Subcutaneous abdominal adipose tissue (tissue), 5 donors: Measurements from ENCODE around the gene PNMT.

Experiments
- H3K27ac ChIP-seq: one replicate; pipeline ENCODE4 v1.7.0; 2013; ENCODE audit warnings: low read depth, mild to moderate bottlenecking, inconsistent platforms, low read length, moderate library complexity
- H3K27me3 ChIP-seq, 5 donors: one replicate each; pipeline ENCODE4 v1.7.0; 2013; ENCODE audit warnings: low read length in 5 of 5, inconsistent platforms in 1 of 5; ENCODE audit not compliant: control insufficient read depth in 5 of 5, insufficient read depth in 4 of 5
- H3K36me3 ChIP-seq, 5 donors: one replicate each; pipeline ENCODE4 v1.7.0; 2013; ENCODE audit warnings: low read length in 5 of 5; ENCODE audit not compliant: control insufficient read depth in 5 of 5, insufficient read depth in 5 of 5
- H3K4me1 ChIP-seq, 5 donors: one replicate each; pipeline ENCODE4 v1.7.0; 2013; ENCODE audit warnings: low read length in 5 of 5, mild to moderate bottlenecking in 3 of 5, moderate library complexity in 1 of 5; ENCODE audit not compliant: control insufficient read depth in 5 of 5, insufficient read depth in 5 of 5
- H3K4me3 ChIP-seq, 5 donors: one replicate each; pipeline ENCODE4 v1.7.0; 2013; ENCODE audit warnings: low read length in 5 of 5, low read depth in 1 of 5
- H3K9ac ChIP-seq, 5 donors: one replicate each; pipeline ENCODE4 v1.7.0; 2013; ENCODE audit warnings: low read length in 5 of 5, mild to moderate bottlenecking in 4 of 5, moderate library complexity in 3 of 5
- H3K9me3 ChIP-seq, 5 donors: one replicate each; pipeline ENCODE4 v1.7.0; 2013; ENCODE audit warnings: low read length in 5 of 5; ENCODE audit not compliant: control insufficient read depth in 5 of 5
- donor health status: healthy.
- donor health status: healthy.
- donor health status: healthy.
- donor health status: healthy.
- donor health status: healthy.

Gene PNMT

DNA sequence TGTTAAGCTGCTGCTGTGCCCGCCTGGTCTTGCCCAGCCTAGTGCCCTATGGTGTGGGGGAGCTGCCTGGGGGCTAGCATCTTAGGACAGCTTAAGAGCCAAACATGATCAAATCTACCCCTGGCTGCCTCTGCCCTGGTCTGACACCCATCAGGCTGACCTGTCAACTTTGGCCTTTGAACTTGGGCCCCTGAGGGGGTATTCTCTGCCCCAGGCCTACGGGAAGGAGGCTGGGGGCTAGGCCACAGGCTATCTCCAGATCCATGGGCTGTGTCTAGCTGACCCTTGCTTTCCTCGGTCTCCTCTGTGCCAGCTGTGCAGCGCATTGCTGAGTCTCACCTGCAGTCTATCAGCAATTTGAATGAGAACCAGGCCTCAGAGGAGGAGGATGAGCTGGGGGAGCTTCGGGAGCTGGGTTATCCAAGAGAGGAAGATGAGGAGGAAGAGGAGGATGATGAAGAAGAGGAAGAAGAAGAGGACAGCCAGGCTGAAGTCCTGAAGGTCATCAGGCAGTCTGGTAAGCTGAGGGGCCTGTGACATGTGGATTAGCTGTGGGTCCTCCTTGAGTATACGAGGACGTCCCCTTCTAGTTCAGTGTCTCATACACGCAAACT is 34.6 kb upstream of the PNMT start:
- H3K9ac ChIP-seq: peak overlapping the region in 2 of 5 donors; percentile 21 to 35

DNA sequence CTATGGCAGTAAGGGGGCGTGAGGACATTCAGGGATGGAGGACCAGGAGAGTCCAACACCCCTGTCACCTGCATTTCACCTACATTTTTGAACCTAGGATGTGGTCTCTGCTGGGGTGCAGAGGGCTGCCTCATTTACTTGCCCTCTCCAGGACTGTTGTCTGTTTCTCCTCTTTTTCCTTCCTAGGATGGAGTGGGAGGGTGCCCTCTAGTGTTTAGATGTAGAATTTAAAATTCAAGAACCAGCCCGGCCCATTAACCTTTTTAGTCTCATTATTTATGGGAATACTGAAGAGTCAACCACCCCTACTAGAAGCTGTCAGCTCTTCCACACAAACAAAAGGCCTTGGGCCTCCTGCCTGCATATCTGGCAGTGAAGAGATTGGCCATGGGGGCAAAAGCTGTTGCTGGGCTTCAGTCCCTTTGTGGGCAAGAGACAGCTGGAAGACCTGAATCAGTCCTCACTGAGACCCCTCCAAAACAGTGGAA is 33.8 kb upstream of the PNMT start:
- Histone ChIP-seq H3K9ac (no peak overlapping the region), H3K9me3 (no peaks in the 10 kb centered on the region), H3K27ac (no peak overlapping the region), H3K4me3 (no peak overlapping the region), H3K4me1 (peaks cover 14 to 85% (median 76%) of the 10 kb centered on the region in 5 donors), H3K36me3 (peaks cover 0 to 8% (median 0%) of the 10 kb centered on the region in 5 donors), H3K27me3 (peaks cover 0 to 12% (median 0%) of the 10 kb centered on the region in 5 donors)

More for the DNA sequence above, 34.6 kb upstream of the PNMT start:
- Histone ChIP-seq H3K27me3 (peaks cover 0 to 14% (median 0%) of the 10 kb centered on the region in 5 donors), H3K27ac (no peak overlapping the region), H3K4me3 (no peak overlapping the region), H3K4me1 (peaks cover 13 to 85% (median 77%) of the 10 kb centered on the region in 5 donors), H3K9me3 (no peaks in the 10 kb centered on the region), H3K36me3 (peaks cover 0 to 8% (median 0%) of the 10 kb centered on the region in 5 donors)

DNA sequence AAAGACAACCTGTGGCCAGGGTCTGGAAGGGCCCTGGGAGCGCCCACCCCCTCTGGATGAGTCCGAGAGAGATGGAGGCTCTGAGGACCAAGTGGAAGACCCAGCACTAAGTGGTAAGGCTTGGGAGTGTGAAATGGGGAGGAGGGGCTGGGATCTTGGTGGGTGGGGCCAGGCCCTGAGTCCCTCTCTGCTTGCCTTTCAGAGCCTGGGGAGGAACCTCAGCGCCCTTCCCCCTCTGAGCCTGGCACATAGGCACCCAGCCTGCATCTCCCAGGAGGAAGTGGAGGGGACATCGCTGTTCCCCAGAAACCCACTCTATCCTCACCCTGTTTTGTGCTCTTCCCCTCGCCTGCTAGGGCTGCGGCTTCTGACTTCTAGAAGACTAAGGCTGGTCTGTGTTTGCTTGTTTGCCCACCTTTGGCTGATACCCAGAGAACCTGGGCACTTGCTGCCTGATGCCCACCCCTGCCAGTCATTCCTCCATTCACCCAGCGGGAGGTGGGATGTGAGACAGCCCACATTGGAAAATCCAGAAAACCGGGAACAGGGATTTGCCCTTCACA is 32.6 kb upstream of the PNMT start:
- Histone ChIP-seq H3K36me3 (peaks cover 0 to 10% (median 0%) of the 10 kb centered on the region in 5 donors), H3K4me1 (peaks cover 17 to 85% (median 75%) of the 10 kb centered on the region in 5 donors), H3K27me3 (peaks cover 0 to 8% (median 0%) of the 10 kb centered on the region in 5 donors), H3K27ac (no peak overlapping the region), H3K9me3 (no peaks in the 10 kb centered on the region), H3K9ac (peak overlapping the region in 4 of 5 donors; percentile 84 to 98 (median 92)), H3K4me3 (no peak overlapping the region)

DNA sequence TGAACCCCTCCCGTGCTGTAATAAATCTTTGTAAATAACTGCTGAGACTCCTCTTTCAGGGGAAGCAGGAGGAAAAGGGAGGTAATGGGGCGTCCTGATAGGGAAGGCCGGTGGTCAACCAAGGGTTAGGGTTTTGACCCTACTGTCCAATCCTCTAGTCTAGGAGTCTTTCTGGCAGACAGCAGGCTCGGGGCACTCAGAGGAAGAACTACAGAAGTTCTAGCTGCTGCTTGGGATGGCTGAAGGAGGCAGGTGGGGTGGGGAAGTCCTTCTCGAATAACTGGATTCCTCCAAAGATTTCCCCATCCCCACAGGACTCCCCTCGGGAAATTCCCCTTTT is 31.7 kb upstream of the PNMT start:
- Histone ChIP-seq H3K36me3 (peaks cover 0 to 12% (median 0%) of the 10 kb centered on the region in 5 donors), H3K27me3 (peaks cover 0 to 1% (median 0%) of the 10 kb centered on the region in 5 donors), H3K9me3 (no peaks in the 10 kb centered on the region), H3K27ac (peak overlapping the region; percentile 89), H3K9ac (peak overlapping the region; percentile 84 to 98 (median 92)), H3K4me1 (peaks cover 19 to 87% (median 76%) of the 10 kb centered on the region in 5 donors), H3K4me3 (peak overlapping the region; percentile 75 to 96 (median 89))

DNA sequence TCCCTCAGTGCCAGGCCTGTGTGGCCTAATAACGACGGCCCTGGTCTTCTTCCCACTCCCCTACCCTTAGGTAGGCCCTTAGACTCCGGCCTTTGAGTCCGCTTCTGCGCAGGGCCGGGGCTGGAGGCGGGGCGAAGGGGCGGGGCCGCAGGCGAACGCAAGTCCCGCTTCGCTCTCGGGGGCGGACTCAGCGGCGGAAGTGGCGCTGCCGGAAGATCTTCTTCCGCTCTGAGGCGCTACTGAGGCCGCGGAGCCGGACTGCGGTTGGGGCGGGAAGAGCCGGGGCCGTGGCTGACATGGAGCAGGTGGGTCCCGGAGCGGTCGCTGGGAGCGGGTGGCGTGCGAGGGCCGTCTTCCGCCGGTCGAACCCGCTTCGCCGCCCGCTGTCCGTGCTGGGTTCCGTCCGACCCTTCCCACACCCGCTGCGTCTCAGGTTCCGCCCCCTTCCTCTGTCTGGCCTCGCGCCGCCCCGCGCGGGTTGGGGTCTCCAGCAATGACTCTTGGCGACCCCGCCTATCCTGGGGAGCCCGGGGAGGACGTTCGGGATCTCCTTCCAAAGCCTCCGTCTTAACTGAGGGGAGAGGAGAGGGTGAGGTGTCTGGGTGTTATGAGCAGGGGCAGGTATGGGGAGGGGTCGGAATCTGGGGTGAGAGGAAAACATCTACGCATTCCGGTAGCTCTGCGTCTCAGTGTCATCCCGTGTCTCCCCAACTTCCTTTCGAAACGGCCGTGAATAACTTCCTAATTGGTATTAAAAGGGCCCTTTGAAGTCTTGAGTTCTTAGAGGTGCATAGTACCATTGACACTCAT is 31.1 kb upstream of the PNMT start, which contains the start of gene STARD3:
Gene STARD3 (plus strand): TSS at position 218 of the 810 bp plus-strand sequence. CDS start 16,388 bp downstream, outside the sequence.
- Histone ChIP-seq H3K4me3 (peak within 1 kb of the TSS; percentile 87 to 96 (median 89)), H3K9me3 (no peaks in the 10 kb centered on the region), H3K4me1 (peaks cover 19 to 87% (median 76%) of the 10 kb centered on the region in 5 donors), H3K36me3 (peaks cover 0 to 12% (median 0%) of the 10 kb centered on the region in 5 donors), H3K9ac (peak within 1 kb of the TSS; percentile 84 to 98 (median 92)), H3K27me3 (no peaks in the 10 kb centered on the region), H3K27ac (peak within 1 kb of the TSS; percentile 89)

DNA sequence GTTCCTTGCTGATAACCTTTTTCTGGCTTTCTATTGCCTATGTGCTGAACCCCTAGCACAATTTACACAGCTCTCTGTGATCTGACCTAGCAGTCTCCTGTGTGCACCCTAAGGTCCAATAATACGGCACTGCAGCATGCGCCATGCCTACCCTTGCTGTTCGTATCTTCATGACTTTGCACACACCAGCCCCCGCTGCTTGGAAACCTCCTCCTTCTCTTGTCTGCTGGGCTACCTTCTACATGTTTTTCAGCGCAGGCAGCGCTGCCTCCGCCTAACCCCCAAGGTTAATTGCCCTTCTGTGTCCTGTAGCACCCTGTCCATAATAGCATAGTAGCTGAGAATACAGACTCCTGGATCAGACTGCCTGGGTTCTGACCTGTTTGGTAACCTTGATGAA is 29.9 kb upstream of the PNMT start:
- H3K9ac ChIP-seq: peak overlapping the region in 3 of 5 donors; percentile 92 to 98 (median 92)
- peaks cover 19 to 88% (median 75%) of the 10 kb centered on the region in 5 donors for H3K4me1 ChIP-seq
- no peaks in the 10 kb centered on the region for H3K27me3 ChIP-seq
- H3K36me3 ChIP-seq: peaks cover 0 to 12% (median 0%) of the 10 kb centered on the region in 5 donors
- H3K9me3 ChIP-seq: no peaks in the 10 kb centered on the region
- H3K27ac ChIP-seq: no peak overlapping the region
- peak overlapping the region in 4 of 5 donors; percentile 87 to 96 (median 90) for H3K4me3 ChIP-seq

DNA sequence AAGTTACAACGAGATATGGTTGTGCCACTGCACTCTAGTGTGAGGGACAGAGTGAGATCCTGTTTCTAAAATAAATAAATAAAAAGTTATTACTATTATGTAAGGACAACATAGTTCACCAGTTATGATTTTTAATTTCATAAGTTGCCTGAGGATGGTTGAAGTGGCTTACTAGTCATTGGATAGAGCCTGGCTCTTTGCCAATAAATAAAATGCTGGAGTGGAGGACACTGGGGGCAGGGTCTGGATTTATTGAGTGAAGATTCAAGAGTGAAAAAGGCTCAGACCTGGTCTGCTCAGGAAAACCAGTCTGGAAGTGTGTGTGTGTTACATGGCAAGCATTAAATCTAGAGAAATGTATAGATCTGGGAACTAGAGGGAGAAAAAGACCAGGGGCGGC is 29.2 kb upstream of the PNMT start:
- H3K27ac ChIP-seq: peak overlapping the region; percentile 16
- peak overlapping the region in 1 of 5 donors; percentile 49 for H3K9ac ChIP-seq
- H3K4me1 ChIP-seq: peaks cover 19 to 83% (median 69%) of the 10 kb centered on the region in 5 donors
- H3K36me3 ChIP-seq: peaks cover 0 to 15% (median 0%) of the 10 kb centered on the region in 5 donors
- no peaks in the 10 kb centered on the region for H3K27me3 ChIP-seq
- no peaks in the 10 kb centered on the region for H3K9me3 ChIP-seq
- no peak overlapping the region for H3K4me3 ChIP-seq

DNA sequence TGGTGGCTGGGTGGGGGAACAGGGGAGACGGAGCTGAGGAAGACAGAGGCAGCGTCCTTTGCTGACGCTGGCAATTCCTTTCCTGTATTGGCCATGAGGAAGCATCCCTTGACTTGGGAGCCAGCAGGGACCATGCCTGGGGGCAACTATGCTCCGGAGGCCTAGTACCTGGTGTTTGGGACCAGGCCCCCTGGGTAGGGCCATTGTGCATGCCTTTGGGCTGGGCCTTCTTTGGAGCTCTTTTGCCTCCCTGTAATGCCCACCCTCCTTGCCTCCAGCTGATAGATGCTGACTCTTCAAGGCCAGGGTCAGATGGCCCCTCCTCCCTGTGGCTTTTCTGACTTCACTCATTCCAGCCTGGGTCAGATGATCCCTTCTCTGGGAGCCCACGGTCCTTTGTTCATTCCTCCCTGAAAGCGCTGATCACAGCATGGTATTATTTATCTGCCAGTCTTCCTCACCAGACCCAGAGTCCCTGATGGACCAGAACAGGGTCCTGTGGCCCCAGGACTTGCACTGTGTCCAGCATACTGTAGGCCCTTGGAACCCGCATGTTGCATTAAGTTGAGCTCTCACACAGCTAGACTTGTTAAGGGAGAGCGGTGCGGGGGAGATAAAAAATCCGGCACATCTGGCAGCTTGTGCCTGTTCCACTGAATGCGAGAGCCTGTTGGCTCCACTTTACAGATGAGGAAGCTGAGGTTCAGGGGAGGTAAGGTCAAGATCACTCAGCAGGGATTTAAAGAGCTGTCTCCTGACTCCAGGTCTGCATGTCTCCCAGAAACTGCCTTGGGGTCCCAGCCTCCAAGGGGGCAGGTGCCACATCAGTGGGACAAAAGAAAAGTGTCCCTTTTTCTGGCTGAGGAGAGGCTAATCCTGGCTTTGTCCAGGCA is 28.4 kb upstream of the PNMT start:
- Histone ChIP-seq H3K27ac (peak overlapping the region; percentile 16), H3K9me3 (no peaks in the 10 kb centered on the region), H3K4me1 (peaks cover 18 to 77% (median 66%) of the 10 kb centered on the region in 5 donors), H3K27me3 (no peaks in the 10 kb centered on the region), H3K9ac (peak overlapping the region in 4 of 5 donors; percentile 32 to 60 (median 47)), H3K4me3 (no peak overlapping the region), H3K36me3 (peaks cover 0 to 15% (median 0%) of the 10 kb centered on the region in 5 donors)

DNA sequence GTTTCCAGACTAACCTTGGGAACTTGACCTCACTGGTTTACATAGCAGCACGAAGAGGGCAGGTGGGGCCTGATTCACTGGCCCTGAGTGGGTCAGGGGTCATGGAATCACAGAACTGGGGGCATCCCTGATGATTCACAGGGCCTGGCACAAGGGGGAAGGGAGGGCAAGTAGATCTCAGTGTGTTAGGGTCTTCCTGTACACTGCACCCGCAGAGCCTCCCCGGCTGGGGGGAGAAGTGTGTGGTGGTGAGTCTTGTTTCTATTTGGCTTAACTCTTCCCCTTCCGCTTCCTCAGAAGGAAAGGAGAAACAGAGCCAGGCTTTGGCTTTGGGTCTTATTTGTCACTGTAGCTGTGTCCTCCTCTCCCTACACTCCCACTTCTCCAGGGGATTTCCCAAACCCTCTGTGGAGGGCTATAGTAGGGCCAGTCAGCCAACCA is 27.6 kb upstream of the PNMT start:
- H3K9ac ChIP-seq: peak overlapping the region in 2 of 5 donors; percentile 21 to 39

More for the DNA sequence above, 27.6 kb upstream of the PNMT start:
- Histone ChIP-seq H3K9me3 (no peaks in the 10 kb centered on the region), H3K4me3 (no peak overlapping the region), H3K27me3 (no peaks in the 10 kb centered on the region), H3K36me3 (peaks cover 0 to 14% (median 0%) of the 10 kb centered on the region in 5 donors), H3K4me1 (peaks cover 18 to 75% (median 66%) of the 10 kb centered on the region in 5 donors), H3K27ac (no peak overlapping the region)
